ENCODE data around the gene ZNF229. TPM values are rescaled to one million over a fixed set of nuclear protein-coding genes. Genes with fewer than 3 reads are reported as not detected.

Gene ZNF229
- under 1 TPM; 0.66 to 0.67 TPM for total RNA-seq

DNA sequence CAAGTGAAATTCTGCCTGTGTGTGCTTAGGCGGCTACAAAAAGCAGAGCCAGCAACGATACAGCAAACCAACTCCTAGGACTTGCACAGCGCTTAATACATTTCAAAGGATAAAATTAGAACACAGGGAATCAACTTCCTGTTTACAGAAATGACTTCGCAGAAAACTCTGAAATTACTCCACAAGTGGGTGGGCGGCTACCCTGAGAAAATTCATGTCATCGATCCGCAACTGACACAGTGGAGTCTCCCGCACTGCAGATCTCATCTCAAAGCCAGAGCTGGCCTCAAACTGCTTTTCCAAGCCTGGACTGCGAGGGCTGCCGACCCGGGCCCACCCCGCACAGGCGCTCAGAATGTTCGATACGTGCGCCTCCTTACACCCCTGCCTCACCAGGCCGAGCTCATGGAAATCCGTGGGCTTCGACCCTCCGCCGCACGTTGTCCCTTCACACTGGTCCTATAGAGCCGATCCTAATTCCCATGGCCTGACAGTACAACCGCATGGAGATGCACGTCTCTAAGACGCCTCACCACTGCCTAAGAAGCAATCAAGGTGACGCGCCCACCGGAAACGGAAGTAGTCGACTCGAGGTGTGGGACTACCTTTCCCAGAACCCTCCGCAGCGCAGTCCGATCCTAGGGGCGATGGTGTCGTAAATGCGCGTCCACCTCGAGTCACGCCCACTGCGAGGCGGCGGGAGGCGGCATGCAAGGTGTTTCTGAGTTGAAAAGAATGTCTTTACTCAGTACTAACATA is at the start of gene ZNF229:
Gene ZNF229, minus strand, starts transcription at position 557 of the 759 bp plus-strand sequence. CDS start 5,625 bp downstream, outside the sequence.

DNA sequence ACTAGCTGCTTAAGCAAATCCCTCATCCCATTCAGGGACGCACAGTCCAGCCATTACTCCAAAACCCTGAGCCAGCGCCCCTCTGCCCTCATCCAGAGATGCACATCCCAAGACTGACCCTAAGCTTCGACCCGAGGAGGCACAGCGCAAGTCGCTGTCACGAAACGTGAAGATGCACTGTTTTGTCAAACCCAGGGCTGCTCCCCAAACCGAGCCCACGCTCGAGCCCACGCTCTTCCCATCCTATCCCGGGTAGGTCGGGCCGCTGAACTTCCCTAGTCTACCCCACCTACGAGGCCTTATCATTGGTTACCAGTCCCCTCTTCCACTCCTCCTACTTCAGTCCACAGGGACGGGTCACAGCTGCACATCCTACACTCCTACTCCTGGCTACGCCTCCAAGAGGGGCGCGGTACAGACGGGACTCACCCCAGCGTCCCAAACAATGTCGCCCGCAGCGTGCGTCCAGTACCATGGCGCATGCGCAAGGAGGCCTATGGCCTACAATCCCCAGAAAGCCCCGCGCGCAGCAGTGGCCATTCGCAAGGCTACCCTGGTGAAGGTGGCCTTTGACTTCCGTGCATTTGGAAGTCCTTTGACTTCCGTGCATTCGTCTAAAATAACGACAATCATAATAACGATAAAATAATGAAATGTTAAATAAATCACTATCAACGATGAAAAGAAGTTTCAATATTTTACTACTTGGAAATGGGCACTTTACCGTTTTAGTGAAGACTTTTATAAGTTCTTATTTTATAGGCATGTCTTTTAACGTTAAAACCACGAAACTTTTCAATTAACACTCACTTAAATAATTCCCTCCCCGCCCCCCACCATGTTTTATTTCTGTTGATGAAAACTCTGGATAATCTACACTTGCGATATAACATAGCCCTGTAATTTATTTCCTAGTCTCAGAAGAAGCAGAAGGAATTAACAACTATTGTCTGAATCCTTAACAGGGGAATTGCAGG is 46.8 kb downstream of the ZNF229 start, which contains the start of gene ZNF285:
Gene ZNF285, minus strand, starts transcription at position 470 of the 977 bp plus-strand sequence. CDS start 4,395 bp downstream, outside the sequence.

Other genes starting within 250 kb of the ZNF229 start
- 10 to 100 TPM; 30.7 TPM for gene ZNF227, start 235.9 kb downstream of the ZNF229 start, total RNA-seq
- gene ZNF233, start 188.6 kb downstream of the ZNF229 start, total RNA-seq: under 1 TPM; 0.17 to 0.40 TPM
- gene ZNF235, start 143.4 kb downstream of the ZNF229 start, total RNA-seq: 1 to 10 TPM; 7.5 to 8.1 TPM
- not detected for gene ZNF112, start 91.8 kb downstream of the ZNF229 start, total RNA-seq
- gene ZNF285, start 46.9 kb downstream of the ZNF229 start, total RNA-seq: 1 to 10 TPM; 1.2 to 1.9 TPM
- 10 to 100 TPM; 10.7 to 12.9 TPM for gene ZNF180, start 52.0 kb upstream of the ZNF229 start, total RNA-seq
- gene CEACAM20, start 81.2 kb upstream of the ZNF229 start, total RNA-seq: not detected
- not detected for gene IGSF23, start 165.1 kb upstream of the ZNF229 start, total RNA-seq
- gene PVR, start 195.4 kb upstream of the ZNF229 start, total RNA-seq: 1 to 10 TPM; 2.9 TPM
- under 1 TPM; 0.34 to 0.48 TPM for gene CEACAM19, start 223.0 kb upstream of the ZNF229 start, total RNA-seq

Measured in activated naive CD4-positive, alpha-beta T cell treated with anti-CD3 and anti-CD28 coated beads, Interleukin-2, amount 10 ng/mL, durations not matched to agents 5 hours and 36 hours (primary cell).